GM19023 (cell line): ENCODE data around the gene FBXO15.

Experiments used
- ATAC-seq: cut with Tn5 transposase; IDR thresholded peaks from one replicate; pipeline ENCODE4 v1.9.1; 2021; ENCODE audit warnings: mild to moderate bottlenecking, moderate library complexity; ENCODE audit not compliant: unreplicated experiment

The FBXO15 gene

GRCh38 chr18:74066018-74066417, 81.6 kb downstream of the FBXO15 start:
- no peak for ATAC-seq

GRCh38 chr18:74065366-74065765, 82.3 kb downstream of the FBXO15 start:
- ATAC-seq: no peak

- ATAC-seq: peak; percentile 59
Measured at GRCh38 chr18:74064510-74064909, 83.1 kb downstream of the FBXO15 start.

GRCh38 chr18:74063557-74063956, 84.1 kb downstream of the FBXO15 start:
- ATAC-seq: no peak

- ATAC-seq: peak; percentile 50
Measured at GRCh38 chr18:74063023-74063422, 84.6 kb downstream of the FBXO15 start.

- no peak for ATAC-seq
Measured at GRCh38 chr18:74062037-74062436, 85.6 kb downstream of the FBXO15 start.

GRCh38 chr18:74060579-74060978, 87.1 kb downstream of the FBXO15 start:
- no peak for ATAC-seq

- no peak for ATAC-seq
Measured at GRCh38 chr18:74050807-74051206, 96.8 kb downstream of the FBXO15 start.

- ATAC-seq: peak; percentile 92
Measured at GRCh38 chr18:74040459-74041332, 106.9 kb downstream of the FBXO15 start.

GRCh38 chr18:74040008-74040407, 107.6 kb downstream of the FBXO15 start:
- ATAC-seq: no peak

GRCh38 chr18:74029161-74029560, 118.5 kb downstream of the FBXO15 start:
- ATAC-seq: no peak
